HG03439 (cell line): ENCODE data around the gene EDDM3A.

Source experiments
- ATAC-seq: cut with Tn5 transposase; IDR thresholded peaks from one replicate; pipeline ENCODE4 v1.9.1; 2021; ENCODE audit warnings: mild to moderate bottlenecking, moderate library complexity; ENCODE audit not compliant: unreplicated experiment

The EDDM3A gene

GRCh38 chr14:20782280-20782890 is 36.7 kb downstream of the EDDM3A start:
- ATAC-seq = no peak

- ATAC-seq = no peak
Observed at GRCh38 chr14:20787025-20787424, 41.3 kb downstream of the EDDM3A start.

- ATAC-seq = no peak
Observed at GRCh38 chr14:20789230-20789813, 43.6 kb downstream of the EDDM3A start.

GRCh38 chr14:20790464-20791116 is 44.9 kb downstream of the EDDM3A start:
- no peak for ATAC-seq

GRCh38 chr14:20791187-20791586 is 45.5 kb downstream of the EDDM3A start:
- ATAC-seq = no peak

- no peak for ATAC-seq
Observed at GRCh38 chr14:20791597-20791996, 45.9 kb downstream of the EDDM3A start.

GRCh38 chr14:20792556-20792955 is 46.9 kb downstream of the EDDM3A start:
- no peak for ATAC-seq

- no peak for ATAC-seq
Observed at GRCh38 chr14:20794644-20795369, 49.1 kb downstream of the EDDM3A start.

- ATAC-seq = no peak
Observed at GRCh38 chr14:20797164-20797563, 51.5 kb downstream of the EDDM3A start.
